Measurements from ENCODE around the gene TPTE2.
A peak's percentile ranks its signal among the peaks of the same experiment; 100 is the strongest.
"Not testable (repeated sequence)": the region's sequence is repeated elsewhere in the genome, so short reads cannot be mapped to it uniquely, and the experiment has no call there.

TPTE2 gene
- 0 to 0.17 (median 0) reads per million in 3 donors for total RNA-seq

DNA sequence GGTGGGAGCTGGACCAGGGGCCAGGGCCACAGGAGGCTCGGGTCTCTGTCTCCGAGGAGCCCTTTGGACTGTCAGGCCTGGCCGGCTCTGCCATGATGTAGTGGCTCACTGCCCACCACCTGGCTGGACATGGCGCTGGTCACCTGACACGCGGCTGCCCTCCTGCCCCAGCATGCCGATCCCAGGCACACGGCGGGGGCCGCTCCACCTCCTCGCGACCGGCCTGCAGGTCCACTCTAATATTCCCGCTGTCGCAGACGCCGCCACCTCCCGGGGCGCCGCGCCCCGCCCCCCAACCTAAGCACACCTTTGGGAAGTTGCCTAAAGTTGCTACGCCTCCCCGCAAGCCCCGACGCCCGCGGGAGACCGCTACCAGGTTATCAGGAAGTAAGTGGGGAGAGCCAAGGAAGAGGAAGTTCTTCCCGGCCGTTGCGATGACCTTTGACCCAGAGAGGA lies at the start of gene TPTE2:
TPTE2 (minus strand) TSS at position 406 of the 456 bp plus-strand sequence. CDS start 58,298 bp downstream, outside the sequence.
- H3K27me3 ChIP-seq (replicated peaks; ENCODE audit: control insufficient read depth, insufficient read depth, low read length, poor library complexity, severe bottlenecking); DNase-seq; H3K4me1 ChIP-seq (ENCODE audit: control insufficient read depth, insufficient read depth, low read length, poor library complexity, severe bottlenecking): not testable (repeated sequence)

DNA sequence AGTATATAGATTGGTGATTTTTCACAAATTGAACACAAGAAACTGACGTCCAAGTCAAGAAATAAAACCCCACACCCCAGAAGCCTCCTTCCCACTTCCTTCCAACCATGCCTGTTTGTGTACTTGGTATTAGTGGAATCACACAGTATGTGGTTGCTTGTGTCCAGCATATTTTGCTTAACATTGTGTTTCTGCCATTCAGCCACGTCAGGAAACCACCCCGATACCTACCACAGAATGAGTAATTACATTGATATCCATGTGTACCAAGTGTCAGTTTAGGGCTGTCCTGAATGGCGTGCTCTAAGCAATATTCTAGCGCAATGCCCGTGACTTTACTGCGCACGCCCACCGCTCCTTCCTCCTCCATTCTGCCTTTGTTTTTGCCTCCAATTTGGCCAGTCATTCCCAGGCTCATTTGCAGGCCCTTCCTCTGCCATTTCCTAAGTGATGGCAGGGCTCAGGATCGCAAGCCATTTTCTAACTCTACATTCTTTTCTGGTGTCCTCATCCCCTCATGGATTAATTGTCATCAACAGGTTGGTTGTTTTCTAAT lies 46.3 kb upstream of the TPTE2 start:
- no peaks in the 10 kb centered on the region for H3K9me3 ChIP-seq (ENCODE audit: control insufficient read depth, low read length)
- H3K4me3 ChIP-seq (ENCODE audit: insufficient read depth, low read depth, low read length, poor library complexity, severe bottlenecking), result no peak overlapping the region
- H3K27me3 ChIP-seq (replicated peaks; ENCODE audit: control insufficient read depth, insufficient read depth, low read length, poor library complexity, severe bottlenecking), result no peaks in the 10 kb centered on the region
- no peaks in the 10 kb centered on the region for H3K4me1 ChIP-seq (ENCODE audit: control insufficient read depth, insufficient read depth, low read length, poor library complexity, severe bottlenecking)
- no peak overlapping the region for H3K27ac ChIP-seq (ENCODE audit: insufficient read depth, low read length, poor library complexity, severe bottlenecking)
- no peak for DNase-seq
- no peaks in the 10 kb centered on the region for H3K36me3 ChIP-seq (ENCODE audit: control insufficient read depth, insufficient read depth, low read length)

More for the DNA sequence above, at the start of gene TPTE2:
- H3K27ac ChIP-seq (ENCODE audit: insufficient read depth, low read length, poor library complexity, severe bottlenecking); H3K9me3 ChIP-seq (ENCODE audit: control insufficient read depth, low read length); H3K36me3 ChIP-seq (ENCODE audit: control insufficient read depth, insufficient read depth, low read length); H3K4me3 ChIP-seq (ENCODE audit: insufficient read depth, low read depth, low read length, poor library complexity, severe bottlenecking): not testable (repeated sequence)

DNA sequence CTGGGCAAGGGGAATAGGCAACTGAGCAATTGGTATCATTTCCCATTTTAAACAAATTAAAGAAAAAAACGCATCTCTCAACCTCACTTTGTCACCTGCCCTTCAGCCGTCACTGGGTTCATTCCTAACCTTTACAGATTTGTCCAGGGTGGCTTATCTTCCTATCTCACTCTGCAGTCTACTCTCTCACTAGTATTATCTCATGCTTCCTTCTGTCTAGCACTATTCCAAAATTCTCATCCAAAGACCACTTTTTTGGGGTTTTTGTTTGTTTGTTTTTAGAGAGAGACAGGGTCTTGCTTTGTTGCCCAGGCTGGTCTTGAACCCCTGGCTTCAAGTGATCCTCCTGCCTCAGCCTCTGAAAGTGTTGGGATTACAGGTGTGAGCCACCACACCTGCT lies 45.4 kb upstream of the TPTE2 start:
- peaks cover 2% of the 10 kb centered on the region for H3K27me3 ChIP-seq (replicated peaks; ENCODE audit: control insufficient read depth, insufficient read depth, low read length, poor library complexity, severe bottlenecking)
- DNase-seq, result no peak
- H3K27ac ChIP-seq (ENCODE audit: insufficient read depth, low read length, poor library complexity, severe bottlenecking), result no peak overlapping the region
- H3K4me1 ChIP-seq (ENCODE audit: control insufficient read depth, insufficient read depth, low read length, poor library complexity, severe bottlenecking), result peaks cover 4% of the 10 kb centered on the region
- H3K9me3 ChIP-seq (ENCODE audit: control insufficient read depth, low read length), result no peaks in the 10 kb centered on the region
- no peak overlapping the region for H3K4me3 ChIP-seq (ENCODE audit: insufficient read depth, low read depth, low read length, poor library complexity, severe bottlenecking)
- H3K36me3 ChIP-seq (ENCODE audit: control insufficient read depth, insufficient read depth, low read length), result no peaks in the 10 kb centered on the region

DNA sequence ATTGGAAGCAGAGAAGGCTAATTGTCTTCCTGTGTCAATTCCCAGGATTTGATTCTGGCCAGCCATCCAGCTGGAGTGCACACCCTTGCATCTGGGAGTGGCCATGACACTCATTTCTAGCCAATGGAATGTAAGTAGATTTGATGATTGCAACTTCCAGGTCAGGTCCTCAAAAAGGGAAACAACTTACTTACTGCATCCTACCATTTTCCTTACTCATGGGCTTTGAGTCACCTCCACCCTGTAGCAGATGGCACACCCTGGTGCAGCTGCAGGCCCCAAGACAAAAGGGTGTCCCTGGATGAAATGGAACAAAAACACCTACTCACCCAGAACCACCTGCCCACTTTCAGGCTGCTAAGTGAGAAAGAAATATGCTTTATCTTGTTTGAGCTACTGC lies 44.8 kb upstream of the TPTE2 start:
- no peaks in the 10 kb centered on the region for H3K36me3 ChIP-seq (ENCODE audit: control insufficient read depth, insufficient read depth, low read length)
- H3K9me3 ChIP-seq (ENCODE audit: control insufficient read depth, low read length), result no peaks in the 10 kb centered on the region
- H3K4me3 ChIP-seq (ENCODE audit: insufficient read depth, low read depth, low read length, poor library complexity, severe bottlenecking), result no peak overlapping the region
- H3K27ac ChIP-seq (ENCODE audit: insufficient read depth, low read length, poor library complexity, severe bottlenecking), result no peak overlapping the region
- no peak for DNase-seq
- H3K27me3 ChIP-seq (replicated peaks; ENCODE audit: control insufficient read depth, insufficient read depth, low read length, poor library complexity, severe bottlenecking), result peaks cover 6% of the 10 kb centered on the region
- peaks cover 7% of the 10 kb centered on the region for H3K4me1 ChIP-seq (ENCODE audit: control insufficient read depth, insufficient read depth, low read length, poor library complexity, severe bottlenecking)

DNA sequence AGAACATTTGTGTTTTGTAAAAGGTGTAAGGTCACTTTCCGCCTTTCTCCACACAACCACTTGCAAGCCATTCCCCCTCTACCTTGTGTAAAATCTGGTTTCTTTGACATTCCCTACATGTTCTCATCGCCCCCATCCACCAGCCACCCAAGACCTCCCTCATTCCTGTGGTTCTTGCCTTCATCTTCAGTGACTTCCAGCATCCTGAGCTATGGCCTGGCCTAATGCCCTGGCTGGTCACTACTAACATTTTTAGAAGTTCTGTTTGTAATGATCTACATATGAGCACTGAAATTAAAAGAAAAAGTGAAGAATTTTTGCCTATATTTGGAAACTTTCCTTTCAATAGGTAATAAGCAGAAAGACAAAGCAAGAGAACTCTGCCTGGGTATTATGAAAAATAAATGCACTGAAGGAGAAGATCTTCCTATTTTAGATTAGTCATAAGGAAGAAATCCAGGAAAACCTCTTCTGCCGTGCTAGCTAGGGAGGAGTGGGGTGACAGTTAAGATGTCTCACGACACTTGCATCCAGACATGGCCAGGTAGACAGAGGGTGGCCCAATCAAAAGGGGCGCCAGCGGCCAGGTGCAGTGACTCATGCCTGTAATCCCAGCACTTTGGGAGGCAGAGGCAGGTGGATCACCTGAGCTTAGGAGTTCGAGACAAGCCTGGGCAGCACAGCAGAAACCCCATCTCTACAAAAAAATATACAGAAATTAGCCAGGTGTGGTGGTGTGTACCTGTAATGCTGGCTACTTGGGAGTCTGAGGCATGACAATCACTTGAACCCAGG lies 44.0 kb upstream of the TPTE2 start:
- Histone ChIP-seq H3K36me3 (ENCODE audit: control insufficient read depth, insufficient read depth, low read length) (no peaks in the 10 kb centered on the region), H3K4me1 (ENCODE audit: control insufficient read depth, insufficient read depth, low read length, poor library complexity, severe bottlenecking) (peaks cover 7% of the 10 kb centered on the region), H3K4me3 (ENCODE audit: insufficient read depth, low read depth, low read length, poor library complexity, severe bottlenecking) (no peak overlapping the region), H3K9me3 (ENCODE audit: control insufficient read depth, low read length) (no peaks in the 10 kb centered on the region), H3K27ac (ENCODE audit: insufficient read depth, low read length, poor library complexity, severe bottlenecking) (no peak overlapping the region), H3K27me3 (replicated peaks; ENCODE audit: control insufficient read depth, insufficient read depth, low read length, poor library complexity, severe bottlenecking) (peaks cover 6% of the 10 kb centered on the region)
- DNase-seq, result no peak

DNA sequence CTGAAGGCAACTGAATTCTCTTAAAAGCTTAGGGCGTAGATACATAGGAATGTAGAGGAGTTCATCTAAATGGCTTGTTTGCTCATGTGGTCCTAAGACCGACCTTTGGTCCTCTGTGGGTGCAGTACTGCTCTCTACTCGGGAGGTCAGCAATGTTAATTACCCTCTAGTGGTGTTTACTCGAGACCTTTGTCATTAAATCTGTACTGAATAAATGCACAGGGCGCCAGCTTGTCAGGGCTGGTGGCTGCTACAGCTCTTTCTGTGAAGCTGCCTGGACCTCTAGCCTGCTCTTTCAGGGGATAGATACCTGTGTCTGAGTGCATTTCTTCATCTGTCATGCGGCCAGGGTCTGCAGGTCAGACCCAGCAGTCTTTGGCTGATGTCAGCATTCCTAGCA lies 43.0 kb upstream of the TPTE2 start:
- no peak overlapping the region for H3K27ac ChIP-seq (ENCODE audit: insufficient read depth, low read length, poor library complexity, severe bottlenecking)
- peaks cover 7% of the 10 kb centered on the region for H3K4me1 ChIP-seq (ENCODE audit: control insufficient read depth, insufficient read depth, low read length, poor library complexity, severe bottlenecking)
- DNase-seq, result no peak
- H3K27me3 ChIP-seq (replicated peaks; ENCODE audit: control insufficient read depth, insufficient read depth, low read length, poor library complexity, severe bottlenecking), result peaks cover 6% of the 10 kb centered on the region
- no peaks in the 10 kb centered on the region for H3K36me3 ChIP-seq (ENCODE audit: control insufficient read depth, insufficient read depth, low read length)
- H3K4me3 ChIP-seq (ENCODE audit: insufficient read depth, low read depth, low read length, poor library complexity, severe bottlenecking), result no peak overlapping the region
- H3K9me3 ChIP-seq (ENCODE audit: control insufficient read depth, low read length), result no peaks in the 10 kb centered on the region

DNA sequence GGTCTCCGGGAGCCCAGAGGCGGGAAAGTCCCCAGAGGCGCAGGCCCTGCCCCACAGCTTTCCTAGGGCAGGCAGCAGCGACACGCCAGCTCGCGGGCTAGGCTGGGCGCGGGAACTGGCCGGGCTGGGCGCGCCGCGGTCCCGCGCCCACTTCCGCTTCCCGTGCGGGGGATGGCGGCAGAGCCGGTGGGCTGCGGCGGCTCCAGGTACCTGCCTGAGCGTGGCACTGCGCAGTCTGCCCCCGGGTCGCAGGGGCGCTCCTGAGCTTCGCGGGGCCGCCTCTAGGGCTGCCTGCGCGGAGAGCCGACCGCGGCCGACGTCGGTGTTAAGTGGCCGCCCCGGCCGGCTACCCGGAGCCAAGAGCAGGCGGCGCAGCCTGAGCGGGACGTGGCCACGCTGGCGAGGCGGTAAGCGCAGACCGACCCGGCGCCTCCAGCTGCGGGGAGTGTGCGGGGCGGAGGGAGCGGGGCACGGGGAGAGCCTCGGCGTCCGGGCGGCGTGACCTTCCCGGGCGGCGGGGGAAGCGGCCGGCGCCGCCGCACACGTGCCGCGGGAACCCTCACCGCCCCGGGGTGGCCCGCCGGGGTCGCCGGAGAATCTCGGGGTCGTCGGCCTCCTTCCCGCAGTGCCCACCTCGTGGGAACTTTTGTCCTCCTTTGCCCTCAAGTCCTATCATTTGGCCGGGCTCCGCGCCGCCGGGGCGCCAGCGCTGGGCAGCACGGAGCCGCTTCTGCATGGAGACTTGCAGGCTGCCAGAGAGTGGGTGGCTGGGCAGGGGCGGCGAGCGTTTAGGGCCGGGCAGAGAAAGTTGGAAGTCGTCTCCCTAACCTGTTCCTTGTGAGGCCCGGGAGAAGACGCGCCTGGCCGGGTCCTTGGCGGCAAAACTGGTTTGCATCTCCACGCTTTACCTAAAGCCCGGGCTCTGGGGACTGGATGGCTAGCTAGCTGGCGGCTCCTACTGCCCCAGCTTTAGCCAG lies 40.7 kb upstream of the TPTE2 start:
- Histone ChIP-seq H3K9me3 (ENCODE audit: control insufficient read depth, low read length) (no peaks in the 10 kb centered on the region), H3K27me3 (replicated peaks; ENCODE audit: control insufficient read depth, insufficient read depth, low read length, poor library complexity, severe bottlenecking) (peaks cover 6% of the 10 kb centered on the region), H3K27ac (ENCODE audit: insufficient read depth, low read length, poor library complexity, severe bottlenecking) (no peak overlapping the region), H3K4me3 (ENCODE audit: insufficient read depth, low read depth, low read length, poor library complexity, severe bottlenecking) (peak overlapping the region; percentile 48), H3K4me1 (ENCODE audit: control insufficient read depth, insufficient read depth, low read length, poor library complexity, severe bottlenecking) (peaks cover 7% of the 10 kb centered on the region), H3K36me3 (ENCODE audit: control insufficient read depth, insufficient read depth, low read length) (no peaks in the 10 kb centered on the region)
- no peak for DNase-seq

DNA sequence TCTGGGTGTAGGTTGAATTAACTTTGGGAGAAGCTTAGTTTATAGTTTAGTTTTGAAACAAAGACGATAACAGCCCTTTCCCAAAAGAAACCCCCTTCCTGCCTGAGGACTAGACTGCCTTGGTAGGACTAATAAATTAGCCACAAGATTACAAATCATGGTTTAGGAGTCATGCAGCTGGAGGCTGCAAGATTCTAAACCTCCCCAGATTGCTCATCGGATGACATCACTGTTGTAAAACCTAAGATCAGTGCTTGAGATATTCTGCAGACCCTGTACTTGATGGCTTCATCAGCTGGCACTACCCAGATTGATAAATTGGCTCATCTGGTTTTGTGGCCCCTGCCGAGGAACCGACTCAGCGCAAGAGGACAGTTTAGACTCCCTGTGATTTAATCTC lies 36.2 kb upstream of the TPTE2 start:
- Histone ChIP-seq H3K4me1 (ENCODE audit: control insufficient read depth, insufficient read depth, low read length, poor library complexity, severe bottlenecking) (peaks cover 7% of the 10 kb centered on the region), H3K4me3 (ENCODE audit: insufficient read depth, low read depth, low read length, poor library complexity, severe bottlenecking) (no peak overlapping the region), H3K9me3 (ENCODE audit: control insufficient read depth, low read length) (no peaks in the 10 kb centered on the region), H3K27me3 (replicated peaks; ENCODE audit: control insufficient read depth, insufficient read depth, low read length, poor library complexity, severe bottlenecking) (peaks cover 10% of the 10 kb centered on the region), H3K27ac (ENCODE audit: insufficient read depth, low read length, poor library complexity, severe bottlenecking) (no peak overlapping the region), H3K36me3 (ENCODE audit: control insufficient read depth, insufficient read depth, low read length) (no peaks in the 10 kb centered on the region)
- DNase-seq, result no peak

DNA sequence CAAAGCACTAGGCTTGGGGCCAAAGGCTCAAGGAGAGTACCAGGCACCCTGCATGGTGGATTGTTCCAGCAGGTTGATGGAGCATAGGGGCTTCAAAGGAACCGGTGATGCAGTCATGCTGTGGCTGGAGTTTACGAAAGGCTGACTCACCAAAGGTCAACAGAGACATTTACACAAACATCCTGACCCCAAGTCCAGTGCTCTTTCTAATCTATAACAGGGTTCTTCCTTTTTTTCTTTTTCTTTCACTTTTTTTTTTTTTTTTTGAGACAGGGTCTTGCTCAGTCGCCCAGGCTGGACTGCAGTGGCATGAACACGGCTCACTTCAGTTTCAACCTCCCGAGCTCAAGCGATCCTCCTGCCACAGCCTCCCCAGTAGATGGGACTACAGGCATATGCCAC lies 35.6 kb upstream of the TPTE2 start:
- Histone ChIP-seq H3K4me3 (ENCODE audit: insufficient read depth, low read depth, low read length, poor library complexity, severe bottlenecking) (no peak overlapping the region), H3K9me3 (ENCODE audit: control insufficient read depth, low read length) (no peaks in the 10 kb centered on the region), H3K4me1 (ENCODE audit: control insufficient read depth, insufficient read depth, low read length, poor library complexity, severe bottlenecking) (peaks cover 4% of the 10 kb centered on the region), H3K36me3 (ENCODE audit: control insufficient read depth, insufficient read depth, low read length) (no peaks in the 10 kb centered on the region), H3K27ac (ENCODE audit: insufficient read depth, low read length, poor library complexity, severe bottlenecking) (no peak overlapping the region), H3K27me3 (replicated peaks; ENCODE audit: control insufficient read depth, insufficient read depth, low read length, poor library complexity, severe bottlenecking) (peaks cover 10% of the 10 kb centered on the region)
- DNase-seq, result no peak
